GM19468 (cell line): ENCODE results near the gene TM9SF1.
A peak's percentile ranks its signal among the peaks of the same experiment; 100 is the strongest.

ENCODE experiments used
- ATAC-seq: cut with Tn5 transposase; IDR thresholded peaks from one replicate; pipeline ENCODE4 v1.9.1; 2021; ENCODE audit warnings: mild to moderate bottlenecking, moderate library complexity, moderate number of reproducible peaks; ENCODE audit not compliant: unreplicated experiment; ENCODE audit errors: extremely low read depth

TM9SF1 gene

DNA sequence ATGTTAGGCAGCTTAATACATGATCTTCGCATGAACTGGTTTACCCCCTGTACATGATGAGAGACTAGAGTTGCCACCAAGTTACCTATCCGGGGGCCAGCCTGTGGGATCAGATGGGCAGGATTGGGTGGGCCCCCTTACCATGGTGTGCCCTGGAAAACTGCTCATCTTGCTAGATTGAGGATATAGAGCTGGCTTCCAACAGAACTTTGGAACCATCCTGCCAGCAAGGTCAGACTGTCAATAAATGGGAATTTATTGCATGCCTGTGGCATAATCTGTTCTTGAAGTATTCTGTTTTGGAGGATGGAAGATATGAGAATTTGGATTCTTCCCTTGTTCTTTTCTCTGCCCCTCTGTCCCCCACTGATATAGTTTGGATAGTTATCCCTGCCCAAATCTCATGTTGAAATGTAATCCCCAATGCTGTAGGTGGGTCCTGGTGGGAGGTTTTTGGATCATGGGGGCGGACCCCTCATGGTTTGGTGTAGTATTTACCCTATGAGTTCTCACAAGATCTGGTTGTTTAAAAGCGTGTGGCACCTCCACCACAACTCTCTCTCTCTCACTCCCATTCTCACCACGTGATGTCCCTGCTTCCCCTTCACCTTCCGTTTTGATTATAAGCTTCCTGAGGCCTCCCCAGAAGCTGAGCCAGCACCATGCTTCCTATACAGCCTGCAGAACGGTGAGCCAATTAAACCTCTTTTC is 3.7 kb upstream of the TM9SF1 start:
- no peak for ATAC-seq

- no peak for ATAC-seq
Observed at GRCh38 chr14:24197056-24197450, 1.8 kb upstream of the TM9SF1 start.

GRCh38 chr14:24196071-24197055 is 1.1 kb upstream of the TM9SF1 start:
- no peak for ATAC-seq

- ATAC-seq: no peak
Observed at GRCh38 chr14:24194873-24195185, 412 bp downstream of the TM9SF1 start.

GRCh38 chr14:24194186-24194872 is 912 bp downstream of the TM9SF1 start:
- ATAC-seq: no peak

GRCh38 chr14:24192933-24193332 is 2.3 kb downstream of the TM9SF1 start:
- ATAC-seq: no peak

DNA sequence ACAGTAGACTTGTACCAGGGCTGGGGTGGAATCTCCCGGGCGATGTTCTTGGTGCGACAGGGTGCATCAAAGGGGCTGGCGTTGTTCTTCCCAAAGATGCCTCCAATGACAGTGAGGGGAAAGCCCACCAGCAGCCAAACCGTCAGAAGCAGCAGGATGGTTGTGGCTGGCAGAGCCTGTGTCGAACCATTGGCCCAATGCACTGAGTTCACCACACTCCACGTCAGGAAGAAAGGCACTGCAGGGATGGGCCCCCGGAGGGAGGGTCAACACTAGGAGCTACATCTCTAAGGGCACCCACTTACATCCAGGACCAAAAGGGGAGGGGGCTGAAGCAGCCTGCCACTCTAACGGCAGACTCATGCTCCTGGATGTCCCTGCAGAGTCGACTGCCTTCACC is 4.8 kb downstream of the TM9SF1 start:
- ATAC-seq: no peak

- no peak for ATAC-seq
Observed at GRCh38 chr14:24189460-24189859, 5.8 kb downstream of the TM9SF1 start.

- ATAC-seq: no peak
Observed at GRCh38 chr14:24189059-24189375, 6.2 kb downstream of the TM9SF1 start.

DNA sequence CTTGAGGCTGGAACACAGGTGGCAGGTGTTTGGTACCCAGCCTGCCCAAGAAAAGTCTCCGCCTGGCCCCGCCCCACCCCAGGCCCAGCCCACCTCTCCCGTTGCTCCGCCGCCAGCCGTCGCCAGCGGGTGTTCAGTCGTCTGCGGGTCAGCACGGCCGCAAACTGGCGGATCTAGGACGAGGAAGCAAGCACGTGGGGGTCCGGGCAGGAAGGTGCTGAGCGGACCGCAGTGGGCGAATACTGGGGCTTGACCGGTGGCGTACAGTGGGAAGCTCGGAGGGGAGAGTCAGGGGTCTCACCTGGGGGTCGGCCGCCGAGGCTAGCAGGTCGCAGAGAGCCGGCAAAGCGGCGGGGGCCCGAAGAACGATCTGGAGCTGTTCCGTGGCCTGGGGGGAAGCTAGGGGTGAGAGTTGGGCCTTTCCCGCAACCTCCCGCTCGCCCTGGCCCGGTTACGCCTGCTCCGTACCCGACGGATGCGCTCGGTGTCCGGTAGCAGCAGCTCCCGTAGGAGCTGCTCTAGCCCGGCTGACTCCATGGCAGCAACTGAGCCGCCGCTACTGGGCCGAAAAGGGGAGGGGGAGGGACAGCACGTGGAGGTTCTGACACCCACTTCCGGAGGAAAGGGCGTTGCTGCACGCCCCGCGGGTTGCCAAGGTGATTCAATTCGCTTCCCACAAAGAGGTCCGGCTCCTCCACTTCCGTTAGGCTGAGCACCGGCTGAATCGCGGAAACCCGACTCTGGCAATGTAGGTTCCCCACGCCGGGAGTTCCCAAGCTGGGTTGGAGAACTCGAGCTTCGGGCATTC is 6.8 kb downstream of the TM9SF1 start, which contains the start of gene IPO4:
Gene IPO4, minus strand, starts transcription at position 566 of the 808 bp plus-strand sequence. Its CDS starts 29 bp downstream, at position 537.
- peak; percentile 76 for ATAC-seq

DNA sequence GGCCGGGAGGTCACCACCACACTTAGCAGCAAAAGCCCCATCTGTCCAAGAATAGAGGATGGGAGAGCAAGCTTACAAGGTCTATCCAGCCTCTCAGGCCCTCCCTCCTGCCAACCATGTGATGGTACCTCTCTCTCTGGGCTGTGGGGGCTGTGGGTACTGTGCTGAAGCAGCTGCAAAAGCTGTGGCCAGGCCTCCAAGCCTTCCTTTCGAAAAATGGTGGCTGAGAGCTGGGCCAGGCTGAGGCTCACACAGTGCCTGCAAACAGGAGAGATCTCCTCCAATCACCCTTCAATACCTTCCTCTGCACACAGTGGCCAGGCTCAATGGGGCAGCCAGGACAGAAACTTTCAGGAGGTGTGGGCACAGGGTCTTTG is 7.7 kb downstream of the TM9SF1 start:
- ATAC-seq: no peak

DNA sequence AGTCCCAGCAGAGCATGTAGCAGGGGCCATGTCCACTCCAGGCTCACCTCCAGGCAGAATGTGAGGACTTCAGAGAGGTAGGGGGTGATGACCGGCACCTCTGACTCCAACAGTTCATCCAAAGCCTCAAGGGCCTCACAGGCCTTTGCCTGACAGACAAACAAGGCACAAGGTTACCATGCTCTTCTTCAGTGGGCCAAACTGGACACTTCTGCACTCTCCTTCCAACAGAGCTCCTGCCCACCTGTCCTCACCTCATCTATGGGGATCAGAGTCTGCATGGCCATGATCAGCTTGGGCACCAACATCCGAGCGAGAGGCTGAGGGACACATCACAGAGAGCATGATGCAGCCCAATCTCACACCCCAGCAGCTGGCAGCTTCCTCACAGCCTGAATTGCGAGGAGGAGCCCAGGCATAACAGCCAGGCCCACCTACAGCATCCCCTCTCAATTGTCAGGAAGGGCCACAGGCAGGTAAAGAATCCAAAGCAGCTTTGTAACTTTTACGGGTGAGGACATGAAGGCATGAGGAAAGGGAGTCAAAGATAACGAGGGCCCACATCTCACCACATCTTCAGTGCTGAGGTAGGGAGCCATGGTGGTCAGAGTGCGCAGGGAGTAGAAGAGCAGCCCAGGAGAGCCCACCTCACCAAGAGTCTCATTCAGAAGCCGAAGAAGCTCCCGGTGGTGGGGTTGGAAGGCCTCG is 8.3 kb downstream of the TM9SF1 start:
- no peak for ATAC-seq

- ATAC-seq: no peak
Observed at GRCh38 chr14:24185741-24186140, 9.5 kb downstream of the TM9SF1 start.

GRCh38 chr14:24185026-24185425 is 10.2 kb downstream of the TM9SF1 start:
- no peak for ATAC-seq

GRCh38 chr14:24184104-24184970 is 10.9 kb downstream of the TM9SF1 start:
- ATAC-seq: no peak

- ATAC-seq: no peak
Observed at GRCh38 chr14:24183014-24183481, 12.2 kb downstream of the TM9SF1 start.

- ATAC-seq: no peak
Observed at GRCh38 chr14:24182110-24182882, 12.9 kb downstream of the TM9SF1 start.
